ENCODE measurements around the gene P3H4.

- no peak for TF ChIP-seq POLR2AphosphoS5 (IDR thresholded peaks at IDR 0.05; ENCODE audit: low read depth, low read length)
- TF ChIP-seq TCF7L2 (IDR thresholded peaks at IDR 0.05; ENCODE audit: low read depth, low read length) = no peak
- no peak for TF ChIP-seq CTCF (IDR thresholded peaks at IDR 0.05)
Observed at GRCh38 chr17:41784207-41784744, 27.5 kb downstream of the P3H4 start.
